C4-2B (cell line): Measurements from ENCODE around the gene NEK8.

Experiments used
- CTCF ChIP-seq: fragments of 450-650 bp; conservative IDR thresholded peaks from 2 replicates; pipeline ENCODE4 v1.5.1; 2017; ENCODE audit warnings: mild to moderate bottlenecking
- ZFX ChIP-seq: fragments of 450-650 bp; IDR thresholded peaks from 2 replicates; pipeline ENCODE4 v1.6.1; 2017

- no peak for TF ChIP-seq ZFX
- no peak for TF ChIP-seq CTCF
Measured at GRCh38 chr17:28741358-28742349, 13.1 kb downstream of the NEK8 start.
